HG03097 (cell line): ENCODE results near the gene OGN.

Experiments
- ATAC-seq: cut with Tn5 transposase; IDR thresholded peaks from one replicate; pipeline ENCODE4 v1.9.1; 2021; ENCODE audit not compliant: unreplicated experiment, low FRiP score

The OGN gene

GRCh38 chr9:92349771-92350739 lies 54.3 kb downstream of the OGN start:
- no peak for ATAC-seq

GRCh38 chr9:92345582-92345981 lies 58.8 kb downstream of the OGN start:
- no peak for ATAC-seq

DNA sequence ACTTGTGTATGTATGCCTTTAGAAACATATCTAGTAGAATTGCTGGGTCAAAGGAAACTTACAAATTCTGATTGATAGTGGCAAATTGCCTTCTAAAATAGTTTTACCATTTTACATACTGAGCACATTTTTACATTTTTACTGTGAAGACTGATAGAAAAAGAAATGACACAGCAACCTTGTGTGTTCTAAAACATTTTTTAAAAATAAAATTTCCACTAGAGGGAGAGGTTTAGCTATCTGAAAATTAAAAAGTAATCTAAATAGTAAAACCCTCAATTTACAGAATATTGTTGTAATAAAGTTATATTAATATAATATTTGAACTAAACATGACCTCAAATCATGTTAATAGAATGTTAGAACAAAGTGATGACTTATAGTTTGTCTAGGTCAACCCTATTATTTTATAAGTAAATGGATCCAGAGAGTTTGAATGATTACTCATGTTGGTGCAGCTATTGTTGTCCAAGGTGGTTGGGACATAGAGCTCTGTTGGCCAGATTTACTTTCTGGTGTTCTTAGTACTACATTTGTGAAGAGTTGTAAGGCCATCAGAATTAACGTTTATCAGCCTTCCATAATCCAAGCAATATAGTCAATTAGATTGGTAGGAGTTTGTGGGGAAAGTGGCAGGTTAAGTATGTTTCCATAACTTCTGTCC lies 61.4 kb downstream of the OGN start:
- no peak for ATAC-seq

DNA sequence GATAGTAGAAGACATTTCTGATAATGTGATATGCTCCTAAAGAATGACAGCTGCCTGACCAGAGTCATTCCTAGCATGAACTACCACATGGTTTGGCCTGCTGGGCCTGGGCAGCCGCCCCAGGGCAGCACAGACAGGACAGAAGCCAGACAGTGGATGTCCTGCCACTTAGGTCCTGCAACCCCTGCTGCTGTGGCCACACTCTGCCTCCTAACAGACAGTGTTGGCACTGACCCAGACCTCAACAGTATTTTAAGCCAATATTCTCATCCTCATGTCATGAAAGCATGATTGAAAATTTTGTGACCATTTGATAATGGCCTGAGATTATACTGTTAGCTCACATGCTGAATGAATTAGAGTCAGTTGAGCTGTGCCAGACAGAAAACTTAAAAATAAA lies 62.8 kb downstream of the OGN start:
- no peak for ATAC-seq

- no peak for ATAC-seq
These were observed 71.1 kb downstream of the OGN start for GRCh38 chr9:92333282-92333634.
